BLaER1 treated with 17β-estradiol and CSF1 and Interleukin-3, amounts not matched to agents 10 nM and 100 nM (cell line): ENCODE measurements around the gene PDGFC.

Experiments
- H3K27ac ChIP-seq, 11 experiments: shearing (Covaris generic); formaldehyde crosslinking; 2 replicates each; pipeline ENCODE4 v1.8.1; 2022
- H3K27me3 ChIP-seq, 11 experiments: shearing (Covaris generic); formaldehyde crosslinking; 2 replicates each; pipeline ENCODE4 v1.8.1; 2022
- H3K36me3 ChIP-seq, 11 experiments: shearing (Covaris generic); formaldehyde crosslinking; 2 replicates each; pipeline ENCODE4 v1.8.1; 2022
- H3K4me1 ChIP-seq, 10 experiments: shearing (Covaris generic); formaldehyde crosslinking; 2 replicates each; pipeline ENCODE4 v1.8.1; 2022
- H3K4me2 ChIP-seq, 11 experiments: shearing (Covaris generic); formaldehyde crosslinking; 2 replicates each; pipeline ENCODE4 v1.8.1; 2022
- H3K4me3 ChIP-seq, 10 experiments: shearing (Covaris generic); formaldehyde crosslinking; 2 replicates each; pipeline ENCODE4 v1.8.1; 2022
- H3K9ac ChIP-seq, 11 experiments: shearing (Covaris generic); formaldehyde crosslinking; 2 replicates each; pipeline ENCODE4 v1.8.1; 2022
- H3K9me3 ChIP-seq, 11 experiments: shearing (Covaris generic); formaldehyde crosslinking; replicated peaks in 1 of 11; 2 replicates each; pipeline ENCODE4 v1.8.1; 2022
- H4K20me1 ChIP-seq, 11 experiments: shearing (Covaris generic); formaldehyde crosslinking; 2 replicates each; pipeline ENCODE4 v1.8.1; 2022
- Cebpa-rat ChIP-seq, 11 experiments: shearing (Covaris generic); IDR thresholded peaks; 2 replicates each; pipeline ENCODE4 v1.8.1; 2022

The PDGFC gene

DNA sequence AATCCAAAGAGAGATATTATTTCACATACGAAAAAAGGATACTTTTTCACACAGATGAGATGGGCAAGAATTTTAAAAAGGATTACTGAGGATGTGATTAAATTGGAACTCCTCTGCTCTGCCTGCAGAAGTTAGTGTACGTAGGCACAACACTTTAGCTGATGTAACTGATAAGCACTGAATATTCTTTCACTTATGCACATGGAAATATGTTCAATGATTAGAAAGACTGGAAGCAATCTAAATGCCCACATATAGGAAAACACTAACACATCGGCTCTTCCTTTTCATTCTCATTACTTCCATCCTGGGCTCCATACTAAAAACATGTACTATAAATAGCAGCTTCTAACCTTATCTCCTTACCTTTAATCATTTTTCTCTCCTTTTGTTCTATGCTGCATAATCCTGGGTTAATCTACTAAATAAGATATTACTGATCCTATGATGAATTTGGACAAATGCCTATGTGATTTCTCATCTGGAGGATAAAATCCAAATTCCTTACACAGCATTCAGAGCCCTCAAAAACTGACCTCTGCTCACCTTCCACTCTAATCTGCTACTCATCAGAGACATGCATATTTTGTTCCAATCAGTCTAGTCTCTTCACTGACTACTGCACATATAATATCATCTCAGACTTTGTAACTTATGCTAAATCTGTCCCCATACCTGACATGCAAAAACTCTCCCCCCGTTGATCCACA lies 197.8 kb downstream of the PDGFC start:
- H3K4me2 ChIP-seq, result peak overlapping the region in 2 of 11 experiments; percentile 43 to 50; a peak in 2 of 22 replicates
- H3K4me1 ChIP-seq, result peaks cover 0 to 77% (median 5%) of the 10 kb centered on the region in 10 experiments; a peak in 11 of 20 replicates

GRCh38 chr4:156771171-156771837 lies 200.3 kb downstream of the PDGFC start:
- Histone ChIP-seq H3K27ac (peak overlapping the region in 5 of 11 experiments; percentile 1 to 47 (median 11); a peak in 9 of 22 replicates), H3K4me2 (peak overlapping the region in 5 of 11 experiments; percentile 1 to 86 (median 40); a peak in 7 of 22 replicates), H3K4me3 (no peak overlapping the region)

More for the DNA sequence above, 197.8 kb downstream of the PDGFC start:
- Histone ChIP-seq H3K9me3 (no peaks in the 10 kb centered on the region), H3K27me3 (no peaks in the 10 kb centered on the region), H3K9ac (no peak overlapping the region), H4K20me1 (no peaks in the 10 kb centered on the region), H3K36me3 (no peaks in the 10 kb centered on the region), H3K27ac (no peak overlapping the region), H3K4me3 (no peak overlapping the region)
- no peak for TF ChIP-seq Cebpa-rat (IDR thresholded peaks at IDR 0.05)

DNA sequence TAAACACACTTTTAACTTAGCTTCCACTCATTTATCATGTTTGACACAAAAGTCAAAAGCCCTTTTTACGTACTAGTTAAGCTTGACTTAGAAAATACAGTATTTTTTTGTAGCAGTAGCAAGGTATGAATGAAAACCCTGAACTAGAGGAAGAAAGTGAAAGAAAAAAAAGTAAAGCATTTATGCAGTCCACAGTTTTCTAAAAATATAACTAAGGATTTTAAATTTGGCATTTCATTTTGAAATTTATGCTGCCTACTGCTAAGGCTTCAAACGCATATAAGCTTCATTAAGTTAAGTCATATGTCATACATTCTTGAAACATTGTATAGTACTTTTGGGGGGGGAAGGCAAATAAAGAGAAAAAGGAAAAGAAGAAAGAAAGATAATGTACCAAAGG lies 201.5 kb downstream of the PDGFC start:
- H3K9ac ChIP-seq, result no peak overlapping the region
- no peaks in the 10 kb centered on the region for H3K9me3 ChIP-seq
- H3K4me1 ChIP-seq, result peaks cover 0 to 41% (median 1%) of the 10 kb centered on the region in 10 experiments; a peak in 8 of 20 replicates
- no peaks in the 10 kb centered on the region for H3K36me3 ChIP-seq
- no peak for TF ChIP-seq Cebpa-rat (IDR thresholded peaks at IDR 0.05)
- H3K27me3 ChIP-seq, result no peaks in the 10 kb centered on the region
- no peak overlapping the region for H3K27ac ChIP-seq
- no peak overlapping the region for H3K4me3 ChIP-seq
- H4K20me1 ChIP-seq, result no peaks in the 10 kb centered on the region
- H3K4me2 ChIP-seq, result no peak overlapping the region

More at GRCh38 chr4:156771171-156771837, 200.3 kb downstream of the PDGFC start:
- Histone ChIP-seq H3K9ac (no peak overlapping the region), H3K9me3 (no peaks in the 10 kb centered on the region), H4K20me1 (no peaks in the 10 kb centered on the region), H3K27me3 (no peaks in the 10 kb centered on the region), H3K4me1 (peaks cover 0 to 52% (median 3%) of the 10 kb centered on the region in 10 experiments; a peak in 11 of 20 replicates), H3K36me3 (no peaks in the 10 kb centered on the region)
- no peak for TF ChIP-seq Cebpa-rat (IDR thresholded peaks at IDR 0.05)

DNA sequence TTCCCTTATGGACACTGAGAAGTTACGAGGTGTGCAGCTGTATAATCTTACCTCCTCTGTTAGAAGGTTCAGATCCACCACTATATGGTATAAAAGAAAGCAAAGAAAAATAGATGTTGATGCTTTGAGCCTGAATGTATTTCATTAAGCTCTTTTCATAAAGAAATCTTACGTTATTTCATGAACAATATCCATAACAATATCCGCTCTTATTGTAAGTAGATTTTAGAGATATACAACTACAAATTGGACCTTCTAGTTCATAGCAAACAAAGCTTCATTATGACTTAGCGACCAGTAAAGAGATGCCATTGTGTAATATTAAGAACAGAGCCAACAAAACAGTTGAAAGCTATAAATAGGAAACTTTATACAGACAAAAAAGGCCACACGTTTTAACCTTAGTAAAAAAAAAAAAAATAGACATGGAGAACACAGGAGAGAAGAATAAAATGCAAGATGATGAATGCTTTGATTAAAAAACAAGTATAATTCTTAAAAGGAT lies 203.6 kb downstream of the PDGFC start:
- Histone ChIP-seq H3K4me2 (no peak overlapping the region), H3K27me3 (no peaks in the 10 kb centered on the region), H3K4me3 (no peak overlapping the region), H4K20me1 (no peaks in the 10 kb centered on the region), H3K36me3 (no peaks in the 10 kb centered on the region), H3K9me3 (no peaks in the 10 kb centered on the region), H3K27ac (no peak overlapping the region), H3K4me1 (peaks cover 0 to 32% (median 1%) of the 10 kb centered on the region in 10 experiments; a peak in 8 of 20 replicates), H3K9ac (no peak overlapping the region)
- no peak for TF ChIP-seq Cebpa-rat (IDR thresholded peaks at IDR 0.05)

GRCh38 chr4:156766846-156767245 lies 204.8 kb downstream of the PDGFC start:
- no peak for TF ChIP-seq Cebpa-rat (IDR thresholded peaks at IDR 0.05)
- Histone ChIP-seq H4K20me1 (no peaks in the 10 kb centered on the region), H3K4me1 (peaks cover 0 to 22% (median 1%) of the 10 kb centered on the region in 10 experiments; a peak in 8 of 20 replicates), H3K36me3 (no peaks in the 10 kb centered on the region), H3K4me3 (no peak overlapping the region), H3K4me2 (no peak overlapping the region), H3K27me3 (no peaks in the 10 kb centered on the region), H3K9me3 (no peaks in the 10 kb centered on the region), H3K27ac (no peak overlapping the region), H3K9ac (no peak overlapping the region)

DNA sequence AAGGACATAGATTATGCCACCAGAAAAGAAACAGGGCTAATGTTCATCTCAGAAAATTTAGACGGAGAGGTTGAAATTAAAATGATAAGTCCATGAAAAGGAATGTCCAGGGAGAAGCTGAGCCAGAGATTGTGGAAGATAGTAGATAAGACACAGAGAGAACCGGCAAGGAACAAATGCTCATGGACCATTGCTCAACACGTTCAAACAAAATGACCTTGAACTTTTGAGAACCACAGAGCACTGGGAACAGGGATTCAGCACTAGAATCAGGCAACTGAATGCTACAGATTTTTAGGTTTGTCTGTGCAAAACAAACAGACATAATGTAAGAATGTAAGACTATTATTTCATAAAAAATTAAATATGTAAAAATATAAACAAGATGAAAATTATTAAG lies 206.3 kb downstream of the PDGFC start:
- Histone ChIP-seq H3K36me3 (no peaks in the 10 kb centered on the region), H3K9ac (no peak overlapping the region), H3K4me3 (no peak overlapping the region), H4K20me1 (no peaks in the 10 kb centered on the region), H3K4me2 (no peak overlapping the region), H3K27ac (no peak overlapping the region), H3K4me1 (peaks cover 0 to 7% (median 0%) of the 10 kb centered on the region in 10 experiments; a peak in 2 of 20 replicates), H3K27me3 (no peaks in the 10 kb centered on the region), H3K9me3 (no peaks in the 10 kb centered on the region)
- TF ChIP-seq Cebpa-rat (IDR thresholded peaks at IDR 0.05), result no peak

DNA sequence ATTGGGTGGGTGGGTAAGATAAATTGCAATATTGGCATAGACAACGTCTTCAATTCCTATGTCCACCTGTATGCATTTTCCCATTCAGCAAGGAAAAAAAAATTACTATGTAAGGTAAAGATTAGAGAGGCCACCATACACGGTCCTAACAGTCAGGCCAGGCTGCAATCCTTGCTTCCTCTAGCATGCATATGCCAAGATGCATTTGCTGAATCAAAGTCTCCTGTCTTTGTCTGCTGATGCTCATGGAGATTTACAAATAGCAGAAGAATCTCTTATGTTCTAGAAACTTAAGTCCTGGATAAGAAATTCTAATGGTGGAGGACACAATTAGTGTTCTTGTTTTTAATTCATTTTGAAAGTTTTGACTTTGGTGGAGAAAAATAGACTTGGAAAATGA lies 206.8 kb downstream of the PDGFC start:
- Histone ChIP-seq H3K27ac (no peak overlapping the region), H3K36me3 (no peaks in the 10 kb centered on the region)

DNA sequence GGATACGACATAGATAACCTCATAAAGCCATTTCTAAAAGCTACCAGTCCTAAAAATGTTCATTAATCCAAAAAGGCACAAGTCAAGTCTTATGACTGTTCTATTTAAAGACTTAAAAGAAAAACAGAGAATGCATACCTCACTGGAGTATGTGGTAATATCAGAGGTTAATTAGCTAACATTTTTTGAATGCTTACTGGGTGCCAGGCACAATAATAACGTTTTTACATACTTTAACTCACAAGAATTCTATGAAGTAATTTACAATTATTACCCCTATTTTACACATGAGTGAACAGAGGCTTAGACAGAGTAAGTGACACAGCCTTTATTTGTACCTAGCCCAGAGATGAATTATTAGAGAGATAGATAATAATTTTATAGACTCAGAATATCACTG lies 207.5 kb downstream of the PDGFC start:
- H3K4me2 ChIP-seq, result no peak overlapping the region
- TF ChIP-seq Cebpa-rat (IDR thresholded peaks at IDR 0.05), result no peak
- no peak overlapping the region for H3K4me3 ChIP-seq
- no peak overlapping the region for H3K27ac ChIP-seq
- H3K36me3 ChIP-seq, result no peaks in the 10 kb centered on the region
- no peaks in the 10 kb centered on the region for H3K27me3 ChIP-seq
- no peaks in the 10 kb centered on the region for H3K4me1 ChIP-seq
- no peak overlapping the region for H3K9ac ChIP-seq
- H4K20me1 ChIP-seq, result no peaks in the 10 kb centered on the region
- H3K9me3 ChIP-seq, result no peaks in the 10 kb centered on the region

More for the DNA sequence above, 206.8 kb downstream of the PDGFC start:
- Histone ChIP-seq H4K20me1 (no peaks in the 10 kb centered on the region), H3K4me1 (peaks cover 0 to 3% (median 0%) of the 10 kb centered on the region in 10 experiments; a peak in 1 of 20 replicates), H3K9ac (no peak overlapping the region), H3K27me3 (no peaks in the 10 kb centered on the region), H3K4me3 (no peak overlapping the region), H3K4me2 (no peak overlapping the region), H3K9me3 (no peaks in the 10 kb centered on the region)
- TF ChIP-seq Cebpa-rat (IDR thresholded peaks at IDR 0.05), result no peak

DNA sequence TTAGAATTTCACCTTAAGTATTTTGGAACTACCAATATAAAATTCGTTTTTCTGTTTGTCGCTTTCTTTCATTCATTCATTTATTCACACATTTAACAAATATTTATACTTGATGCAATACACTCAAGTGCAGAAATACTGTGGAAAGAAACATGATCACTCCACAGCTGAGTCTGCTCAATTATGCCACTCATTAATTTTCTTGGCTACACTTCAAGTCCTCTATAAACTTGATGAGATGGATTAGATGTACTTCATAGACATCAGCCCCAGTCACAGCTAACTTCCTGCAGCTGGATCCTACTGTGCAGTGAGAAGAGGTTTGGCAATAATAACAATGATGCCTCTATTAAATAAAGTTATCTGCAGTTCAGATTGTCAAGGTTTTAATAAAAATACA lies 208.1 kb downstream of the PDGFC start:
- Histone ChIP-seq H3K4me2 (no peak overlapping the region), H3K4me3 (no peak overlapping the region), H4K20me1 (no peaks in the 10 kb centered on the region), H3K9me3 (no peaks in the 10 kb centered on the region), H3K27me3 (no peaks in the 10 kb centered on the region), H3K9ac (no peak overlapping the region), H3K27ac (no peak overlapping the region), H3K4me1 (no peaks in the 10 kb centered on the region), H3K36me3 (no peaks in the 10 kb centered on the region)
- TF ChIP-seq Cebpa-rat (IDR thresholded peaks at IDR 0.05), result no peak
